Mesenchymal stem cell (in vitro differentiated cells and primary cell): ENCODE measurements around the gene TTPAL.

Experiments
- DNase-seq: peaks from one replicate; pipeline ENCODE4 v3.0.0-alpha.2; 2013
- H2AFZ ChIP-seq: one replicate; pipeline ENCODE4 v1.6.1; 2013; ENCODE audit warnings: low read depth, mild to moderate bottlenecking, control low read depth, inconsistent platforms, low read length, moderate library complexity
- H2AK5ac ChIP-seq: 2 replicates; pipeline ENCODE4 v1.6.1; 2013; ENCODE audit warnings: low read length, moderate library complexity, mild to moderate bottlenecking, inconsistent platforms; ENCODE audit not compliant: severe bottlenecking
- H2BK120ac ChIP-seq: one replicate; pipeline ENCODE4 v1.6.1; 2013; ENCODE audit warnings: low read depth, mild to moderate bottlenecking, inconsistent platforms, low read length, moderate library complexity
- H2BK12ac ChIP-seq, 2 experiments: one replicate each; pipeline ENCODE4 v1.6.1; 2013; ENCODE audit warnings: inconsistent platforms in 2 of 2, low read length in 2 of 2, mild to moderate bottlenecking in 2 of 2, moderate library complexity in 2 of 2, control low read depth in 1 of 2
- H2BK15ac ChIP-seq: one replicate; pipeline ENCODE4 v1.6.1; 2013; ENCODE audit warnings: mild to moderate bottlenecking, low read depth, inconsistent platforms; ENCODE audit not compliant: poor library complexity, severe bottlenecking
- H2BK5ac ChIP-seq: 2 replicates; pipeline ENCODE4 v1.6.1; 2013; ENCODE audit warnings: low read depth, mild to moderate bottlenecking, low read length, control low read depth, inconsistent platforms; ENCODE audit not compliant: poor library complexity, severe bottlenecking
- H3K14ac ChIP-seq, 2 experiments: one replicate each; pipeline ENCODE4 v1.6.1; 2013; ENCODE audit warnings: inconsistent platforms in 2 of 2, low read length in 2 of 2, control low read depth in 1 of 2, mild to moderate bottlenecking in 1 of 2, moderate library complexity in 1 of 2
- H3K18ac ChIP-seq, 2 experiments: one replicate each; pipeline ENCODE4 v1.6.1; 2013; ENCODE audit warnings: inconsistent platforms in 2 of 2, low read length in 2 of 2, control low read depth in 1 of 2, low read depth in 1 of 2, mild to moderate bottlenecking in 1 of 2
- H3K23ac ChIP-seq, 2 experiments: one replicate each; pipeline ENCODE4 v1.6.1; 2013; ENCODE audit warnings: inconsistent platforms in 2 of 2, low read length in 2 of 2, mild to moderate bottlenecking in 2 of 2, moderate library complexity in 2 of 2, control low read depth in 1 of 2
- H3K27ac ChIP-seq: 2 replicates; pipeline ENCODE4 v1.5.1; 2013; ENCODE audit warnings: mild to moderate bottlenecking, moderate library complexity, low read length, control low read depth, inconsistent platforms; ENCODE audit not compliant: poor library complexity, severe bottlenecking
- H3K27me3 ChIP-seq, 2 experiments: 2 replicates each; pipeline versions ENCODE4 v1.6.1 to v1.7.0; 2013; ENCODE audit warnings: low read length in 2 of 2, mild to moderate bottlenecking in 2 of 2, moderate library complexity in 2 of 2, control low read depth in 1 of 2, inconsistent platforms in 1 of 2; ENCODE audit not compliant: control insufficient read depth in 1 of 2, insufficient read depth in 1 of 2
- H3K36me3 ChIP-seq, 2 experiments: 2 replicates each; pipeline versions ENCODE4 v1.6.1 to v1.7.0; 2013; ENCODE audit warnings: low read length in 2 of 2, control low read depth in 1 of 2, inconsistent platforms in 1 of 2, low read depth in 1 of 2, mild to moderate bottlenecking in 1 of 2; ENCODE audit not compliant: insufficient read depth in 2 of 2, control insufficient read depth in 1 of 2
- H3K4ac ChIP-seq, 2 experiments: one replicate each; pipeline ENCODE4 v1.6.1; 2013; ENCODE audit warnings: inconsistent platforms in 2 of 2, low read length in 2 of 2, mild to moderate bottlenecking in 2 of 2, moderate library complexity in 2 of 2, control low read depth in 1 of 2, low read depth in 1 of 2
- H3K4me1 ChIP-seq: 2 replicates; pipeline ENCODE4 v1.6.1; 2013; ENCODE audit warnings: low read depth, low read length, control low read depth; ENCODE audit not compliant: control insufficient read depth, insufficient read depth
- H3K4me2 ChIP-seq: 2 replicates; pipeline ENCODE4 v1.6.1; 2013; ENCODE audit warnings: low read length, mild to moderate bottlenecking, inconsistent platforms; ENCODE audit not compliant: poor library complexity, severe bottlenecking
- H3K4me3 ChIP-seq, 2 experiments: 2 replicates each; pipeline versions ENCODE4 v1.5.1 to v1.7.0; 2013; ENCODE audit warnings: low read length in 2 of 2, mild to moderate bottlenecking in 2 of 2, control low read depth in 1 of 2, low read depth in 1 of 2; ENCODE audit not compliant: insufficient read depth in 1 of 2
- H3K79me1 ChIP-seq: replicated peaks from 2 replicates; pipeline ENCODE4 v1.6.1; 2013; ENCODE audit warnings: mild to moderate bottlenecking, control low read depth, low read length, inconsistent platforms; ENCODE audit not compliant: poor library complexity, severe bottlenecking
- H3K9ac ChIP-seq: 2 replicates; pipeline ENCODE4 v1.7.0; 2013; ENCODE audit warnings: mild to moderate bottlenecking, low read length, moderate library complexity
- H3K9me3 ChIP-seq: 2 replicates; pipeline ENCODE4 v1.7.0; 2013; ENCODE audit warnings: mild to moderate bottlenecking, low read length; ENCODE audit not compliant: control insufficient read depth
- H4K8ac ChIP-seq: one replicate; pipeline ENCODE4 v1.6.1; 2013; ENCODE audit warnings: inconsistent platforms, mild to moderate bottlenecking, low read length, moderate library complexity
- H4K91ac ChIP-seq: one replicate; pipeline ENCODE4 v1.6.1; 2013; ENCODE audit warnings: mild to moderate bottlenecking, low read length, inconsistent platforms
- WGBS: methylation state at CpG from one replicate; pipeline ENCODE4 v1.1.7; 2013; ENCODE audit warnings: mixed read lengths; 5-methylcytosine and 5-hydroxymethylcytosine counted together

TTPAL gene

GRCh38 chr20:44432618-44433577, 42.8 kb upstream of the TTPAL start:
- no peak for DNase-seq
- no peak overlapping the region for H3K4me3 ChIP-seq

GRCh38 chr20:44433751-44434538, 41.7 kb upstream of the TTPAL start:
- no peak overlapping the region for H2AK5ac ChIP-seq
- H2BK120ac ChIP-seq: no peak overlapping the region
- H3K9ac ChIP-seq: no peak overlapping the region
- H4K8ac ChIP-seq: no peak overlapping the region
- no peaks in the 10 kb centered on the region for H3K36me3 ChIP-seq
- H2AFZ ChIP-seq: no peak overlapping the region
- no peaks in the 10 kb centered on the region for H3K4me1 ChIP-seq
- H3K79me1 ChIP-seq: no peaks in the 10 kb centered on the region
- H3K9me3 ChIP-seq: no peaks in the 10 kb centered on the region
- no peak overlapping the region for H3K4ac ChIP-seq
- H2BK12ac ChIP-seq: no peak overlapping the region
- H2BK5ac ChIP-seq: no peak overlapping the region
- H3K18ac ChIP-seq: no peak overlapping the region
- 85% methylated on average over 23 of the region's 24 CpGs for WGBS
- H3K27me3 ChIP-seq: peaks cover 17 to 51% of the 10 kb centered on the region in 2 experiments
- no peak overlapping the region for H3K14ac ChIP-seq
- no peak overlapping the region for H2BK15ac ChIP-seq
- H4K91ac ChIP-seq: no peak overlapping the region
- DNase-seq: no peak
- no peak overlapping the region for H3K4me2 ChIP-seq
- no peak overlapping the region for H3K23ac ChIP-seq
- H3K27ac ChIP-seq: no peak overlapping the region
- no peak overlapping the region for H3K4me3 ChIP-seq

More at GRCh38 chr20:44432618-44433577, 42.8 kb upstream of the TTPAL start:
- WGBS: 78% methylated on average over 5 of the region's 8 CpGs
- Histone ChIP-seq H2BK5ac (no peak overlapping the region), H3K27me3 (peaks cover 17 to 60% of the 10 kb centered on the region in 2 experiments), H3K4ac (no peak overlapping the region), H3K14ac (no peak overlapping the region), H3K36me3 (no peaks in the 10 kb centered on the region), H3K9me3 (no peaks in the 10 kb centered on the region), H3K9ac (no peak overlapping the region), H2BK15ac (no peak overlapping the region), H3K18ac (no peak overlapping the region), H3K27ac (no peak overlapping the region), H3K4me2 (no peak overlapping the region), H3K23ac (no peak overlapping the region), H2BK12ac (no peak overlapping the region), H2AFZ (no peak overlapping the region), H3K79me1 (no peaks in the 10 kb centered on the region), H2BK120ac (no peak overlapping the region), H2AK5ac (no peak overlapping the region), H4K8ac (no peak overlapping the region), H3K4me1 (no peaks in the 10 kb centered on the region), H4K91ac (no peak overlapping the region)

GRCh38 chr20:44435630-44436335, 39.9 kb upstream of the TTPAL start:
- Histone ChIP-seq H3K79me1 (no peaks in the 10 kb centered on the region), H3K23ac (no peak overlapping the region), H3K4me1 (no peaks in the 10 kb centered on the region), H3K27ac (no peak overlapping the region), H3K4ac (no peak overlapping the region), H2BK5ac (no peak overlapping the region), H2BK12ac (no peak overlapping the region), H2BK120ac (no peak overlapping the region), H4K91ac (no peak overlapping the region), H4K8ac (no peak overlapping the region), H3K9me3 (no peaks in the 10 kb centered on the region), H3K36me3 (no peaks in the 10 kb centered on the region), H3K4me2 (no peak overlapping the region), H3K18ac (no peak overlapping the region), H2BK15ac (no peak overlapping the region), H3K9ac (no peak overlapping the region), H3K27me3 (peaks cover 17 to 47% of the 10 kb centered on the region in 2 experiments), H3K14ac (no peak overlapping the region), H3K4me3 (no peak overlapping the region), H2AFZ (no peak overlapping the region), H2AK5ac (no peak overlapping the region)
- 76% methylated on average over 12 of the region's 12 CpGs for WGBS
- DNase-seq: no peak
